ENCODE results near the gene EMC1.

Gene EMC1

GRCh38 chr1:19208710-19209438 is 42.5 kb downstream of the EMC1 start:
- TF ChIP-seq CTCF (IDR thresholded peaks at IDR 0.05; ENCODE audit: borderline replicate concordance, extremely low read depth, low read length, poor library complexity, severe bottlenecking), result no peak
- no peak for TF ChIP-seq EZH2 (IDR thresholded peaks at IDR 0.05; ENCODE audit: borderline replicate concordance, low read depth, low read length, severe bottlenecking)
- Histone ChIP-seq H3K27me3 (ENCODE audit: insufficient read depth, low read length, poor library complexity) (no peaks in the 10 kb centered on the region), H3K4me3 (ENCODE audit: low read depth in 1 of 2, low read length in 2 of 2) (peak overlapping the region; percentile 84 to 88), H3K9ac (ENCODE audit: low read depth, low read length) (peak overlapping the region; percentile 79), H3K27ac (ENCODE audit: low read length) (peak overlapping the region; percentile 71), H3K4me2 (ENCODE audit: insufficient read depth, low read length) (peak overlapping the region; percentile 69), H3K36me3 (ENCODE audit: insufficient read depth, low read length) (peaks cover 18% of the 10 kb centered on the region), H3K79me2 (ENCODE audit: insufficient read depth, low read length) (peaks cover 99% of the 10 kb centered on the region), H3K4me1 (ENCODE audit: insufficient read depth, low read length) (peaks cover 72% of the 10 kb centered on the region), H4K20me1 (ENCODE audit: insufficient read depth, low read length) (peaks cover 53% of the 10 kb centered on the region; the same call in 1 of the 2 replicates), H3K9me3 (ENCODE audit: insufficient read depth, low read length, severe bottlenecking) (no peaks in the 10 kb centered on the region), H2AFZ (ENCODE audit: low read depth, low read length) (no peak overlapping the region)
- no peak for ATAC-seq (ENCODE audit: insufficient read depth, low read depth)
- no peak for DNase-seq

DNA sequence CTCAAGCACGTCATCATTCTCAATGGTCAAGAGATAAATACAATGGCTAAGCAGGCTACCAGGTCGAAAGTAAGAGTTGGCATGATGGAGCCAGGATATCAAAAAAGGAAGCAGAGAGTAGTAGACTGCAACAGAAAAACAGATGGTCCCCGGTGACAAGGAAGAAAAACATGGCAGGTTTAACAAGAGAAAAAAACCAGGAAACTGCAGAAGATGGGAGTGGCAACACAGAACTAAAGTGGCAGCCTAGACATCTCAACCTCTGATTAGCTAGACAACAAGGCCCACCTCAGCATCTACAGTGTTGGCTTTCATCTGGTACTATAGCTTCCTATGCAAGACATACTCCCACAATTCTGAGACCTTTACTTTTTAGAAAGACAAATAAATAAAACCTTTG is 44.4 kb downstream of the EMC1 start:
- no peaks in the 10 kb centered on the region for H3K27me3 ChIP-seq (ENCODE audit: insufficient read depth, low read length, poor library complexity)
- DNase-seq (no peak), ATAC-seq (ENCODE audit: insufficient read depth, low read depth) (no peak)
- H3K79me2 ChIP-seq (ENCODE audit: insufficient read depth, low read length), result peaks cover 99% of the 10 kb centered on the region
- H3K27ac ChIP-seq (ENCODE audit: low read length), result no peak overlapping the region
- H3K9me3 ChIP-seq (ENCODE audit: insufficient read depth, low read length, severe bottlenecking), result no peaks in the 10 kb centered on the region
- H3K4me2 ChIP-seq (ENCODE audit: insufficient read depth, low read length), result peak overlapping the region; percentile 69; the same call in 1 of the 2 replicates
- peaks cover 56% of the 10 kb centered on the region for H3K4me1 ChIP-seq (ENCODE audit: insufficient read depth, low read length)
- H3K9ac ChIP-seq (ENCODE audit: low read depth, low read length), result no peak overlapping the region
- TF ChIP-seq CTCF (IDR thresholded peaks at IDR 0.05; ENCODE audit: borderline replicate concordance, extremely low read depth, low read length, poor library complexity, severe bottlenecking) (no peak), EZH2 (IDR thresholded peaks at IDR 0.05; ENCODE audit: borderline replicate concordance, low read depth, low read length, severe bottlenecking) (no peak)
- H3K4me3 ChIP-seq (ENCODE audit: low read depth in 1 of 2, low read length in 2 of 2), result no peak overlapping the region
- no peak overlapping the region for H2AFZ ChIP-seq (ENCODE audit: low read depth, low read length)
- peaks cover under 1% of the 10 kb centered on the region for H3K36me3 ChIP-seq (ENCODE audit: insufficient read depth, low read length)
- peaks cover 66% of the 10 kb centered on the region; the same call in 1 of the 2 replicates for H4K20me1 ChIP-seq (ENCODE audit: insufficient read depth, low read length)

DNA sequence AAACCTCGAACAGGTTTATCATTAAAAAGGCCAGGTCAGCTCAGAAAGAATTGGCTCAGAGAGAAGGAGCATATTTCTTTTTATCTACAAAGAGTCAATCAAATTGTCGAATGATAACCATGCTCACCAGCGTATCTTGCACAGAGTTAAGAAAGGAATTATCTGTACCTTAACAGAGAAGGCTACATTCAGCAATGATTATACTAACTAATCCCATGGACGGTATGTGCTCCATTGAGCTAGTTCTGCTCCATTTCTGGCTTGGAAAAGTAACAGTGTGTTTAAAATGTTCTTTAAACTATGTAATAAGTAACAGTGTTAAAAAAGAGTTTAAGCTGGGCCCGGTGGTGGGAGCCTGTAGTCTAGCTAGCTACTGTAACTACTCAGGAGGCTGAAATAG is 45.5 kb downstream of the EMC1 start:
- Histone ChIP-seq H3K36me3 (ENCODE audit: insufficient read depth, low read length) (peaks cover 11% of the 10 kb centered on the region), H3K27me3 (ENCODE audit: insufficient read depth, low read length, poor library complexity) (no peaks in the 10 kb centered on the region), H4K20me1 (ENCODE audit: insufficient read depth, low read length) (peaks cover 75% of the 10 kb centered on the region; the same call in 1 of the 2 replicates), H3K9ac (ENCODE audit: low read depth, low read length) (no peak overlapping the region), H3K4me3 (ENCODE audit: low read depth in 1 of 2, low read length in 2 of 2) (no peak overlapping the region), H3K4me2 (ENCODE audit: insufficient read depth, low read length) (peak overlapping the region; percentile 16; the same call in 1 of the 2 replicates), H3K9me3 (ENCODE audit: insufficient read depth, low read length, severe bottlenecking) (no peaks in the 10 kb centered on the region), H2AFZ (ENCODE audit: low read depth, low read length) (no peak overlapping the region), H3K27ac (ENCODE audit: low read length) (no peak overlapping the region), H3K4me1 (ENCODE audit: insufficient read depth, low read length) (peaks cover 45% of the 10 kb centered on the region), H3K79me2 (ENCODE audit: insufficient read depth, low read length) (peaks cover 99% of the 10 kb centered on the region)
- ATAC-seq (ENCODE audit: insufficient read depth, low read depth), result no peak
- DNase-seq, result no peak
- TF ChIP-seq EZH2 (IDR thresholded peaks at IDR 0.05; ENCODE audit: borderline replicate concordance, low read depth, low read length, severe bottlenecking) (no peak), CTCF (IDR thresholded peaks at IDR 0.05; ENCODE audit: borderline replicate concordance, extremely low read depth, low read length, poor library complexity, severe bottlenecking) (no peak)
